IMR-90 (cell line): ENCODE data around the gene C1QC. TPM values are rescaled to one million over a fixed set of nuclear protein-coding genes. Genes with fewer than 3 reads are reported as not detected.
A peak's percentile ranks its signal among the peaks of the same experiment; 100 is the strongest.

Experiments used
- ATAC-seq: fragments of 200-7000 bp; cut with Tn5 transposase; 2 replicates; pipeline ENCODE4 v1.9.1; 2020; ENCODE audit warnings: low read depth, mild to moderate bottlenecking, moderate library complexity
- BruUV-seq: library from RNA; stranded (reverse); fragments of 400-500 nt; replicated peaks from 2 replicates; lab custom pipeline; 2021; lab: Mats Ljungman, UMichigan
- CTCF ChIA-PET: fragments of 300-600 bp; formaldehyde crosslinking; extraction: SDS; loops from one replicate; lab custom pipeline; 2021; ENCODE audit warnings: antibody characterized with exemption; lab: Yijun Ruan, JAX
- POLR2A ChIA-PET: fragments of 300-600 bp; sonication (Branson Sonifier 250); formaldehyde crosslinking; loops from one replicate; lab custom pipeline; 2022; ENCODE audit warnings: antibody characterized with exemption; ENCODE audit not compliant: unreplicated experiment; lab: Charles Lee
- DNase-seq: peaks from one replicate; pipeline ENCODE4 v3.0.0; 2013
- H2AFZ ChIP-seq: replicated peaks from 2 replicates; pipeline ENCODE3; 2013; ENCODE audit warnings: low read length, mild to moderate bottlenecking; ENCODE audit not compliant: poor library complexity
- H2AK5ac ChIP-seq: 2 replicates; pipeline ENCODE4 v1.6.1; 2013; ENCODE audit warnings: low read depth, low read length, inconsistent platforms
- H2AK9ac ChIP-seq: replicated peaks from 2 replicates; pipeline ENCODE3; 2013; ENCODE audit warnings: mild to moderate bottlenecking, low read depth, low read length, moderate library complexity; ENCODE audit not compliant: poor library complexity
- H2BK120ac ChIP-seq: 2 replicates; pipeline ENCODE4 v1.6.1; 2013; ENCODE audit warnings: low read depth, low read length, inconsistent platforms
- H2BK15ac ChIP-seq: 3 replicates; pipeline ENCODE4 v1.6.1; 2013; ENCODE audit warnings: low read depth, low read length, inconsistent platforms
- H2BK20ac ChIP-seq: 2 replicates; pipeline ENCODE4 v1.6.1; 2013; ENCODE audit warnings: low read depth, mild to moderate bottlenecking, inconsistent platforms, low read length, moderate library complexity
- H2BK5ac ChIP-seq: 2 replicates; pipeline ENCODE4 v1.6.1; 2013; ENCODE audit warnings: mild to moderate bottlenecking, low read depth, low read length, inconsistent platforms; ENCODE audit not compliant: poor library complexity, severe bottlenecking
- H3K14ac ChIP-seq: replicated peaks from 2 replicates; pipeline ENCODE4 v1.6.1; 2013; ENCODE audit warnings: low read depth, low read length, inconsistent platforms
- H3K18ac ChIP-seq: 2 replicates; pipeline ENCODE4 v1.6.1; 2013; ENCODE audit warnings: low read depth, low read length, control low read depth
- H3K23ac ChIP-seq: 2 replicates; pipeline ENCODE4 v1.6.1; 2013; ENCODE audit warnings: low read depth, low read length, inconsistent platforms
- H3K27ac ChIP-seq: 2 replicates; pipeline ENCODE4 v1.5.1; 2013; ENCODE audit warnings: mild to moderate bottlenecking, control low read depth, low read length; ENCODE audit not compliant: insufficient read depth
- H3K27me3 ChIP-seq: 2 replicates; pipeline ENCODE4 v1.6.1; 2013; ENCODE audit warnings: low read length; ENCODE audit not compliant: control insufficient read depth, insufficient read depth
- H3K36me3 ChIP-seq: 2 replicates; pipeline ENCODE4 v1.6.1; 2013; ENCODE audit warnings: low read length, mixed read lengths; ENCODE audit not compliant: control insufficient read depth, insufficient read depth
- H3K4ac ChIP-seq: 2 replicates; pipeline ENCODE4 v1.6.1; 2013; ENCODE audit warnings: low read depth, low read length, inconsistent platforms
- H3K4me1 ChIP-seq: 2 replicates; pipeline ENCODE4 v1.6.1; 2013; ENCODE audit warnings: low read length, mixed read lengths; ENCODE audit not compliant: control insufficient read depth, insufficient read depth
- H3K4me2 ChIP-seq: 2 replicates; pipeline ENCODE4 v1.6.1; 2013; ENCODE audit warnings: low read depth, mild to moderate bottlenecking, control low read depth, low read length, moderate library complexity
- H3K4me3 ChIP-seq: 2 replicates; pipeline ENCODE4 v1.5.1; 2013; ENCODE audit warnings: low read depth, mild to moderate bottlenecking, control low read depth, low read length, moderate library complexity; ENCODE audit not compliant: insufficient read depth
- H3K56ac ChIP-seq: 2 replicates; pipeline ENCODE4 v1.6.1; 2013; ENCODE audit warnings: low read length, inconsistent platforms; ENCODE audit not compliant: insufficient read depth; ENCODE audit errors: extremely low read depth
- H3K79me1 ChIP-seq, 2 experiments: 2 replicates each; pipeline ENCODE4 v1.6.1; 2013; ENCODE audit warnings: low read length in 2 of 2, inconsistent platforms in 1 of 2, low read depth in 1 of 2
- H3K9ac ChIP-seq: 2 replicates; pipeline ENCODE4 v1.6.1; 2013; ENCODE audit warnings: low read depth, low read length, control low read depth
- H3K9me1 ChIP-seq: 2 replicates; pipeline ENCODE4 v1.6.1; 2013; ENCODE audit warnings: low read length, inconsistent platforms; ENCODE audit not compliant: insufficient read depth
- H3K9me3 ChIP-seq: 2 replicates; pipeline ENCODE4 v1.6.1; 2013; ENCODE audit warnings: low read length; ENCODE audit not compliant: control insufficient read depth, insufficient read depth
- H4K20me1 ChIP-seq: 2 replicates; pipeline ENCODE4 v1.6.1; 2013; ENCODE audit warnings: low read length, inconsistent platforms; ENCODE audit not compliant: insufficient read depth
- H4K5ac ChIP-seq: 2 replicates; pipeline ENCODE4 v1.6.1; 2013; ENCODE audit warnings: mild to moderate bottlenecking, low read depth, low read length, control low read depth
- H4K8ac ChIP-seq, 2 experiments: 2 replicates each; pipeline ENCODE4 v1.6.1; 2013; ENCODE audit warnings: low read depth in 2 of 2, low read length in 2 of 2, control low read depth in 1 of 2, inconsistent platforms in 1 of 2
- H4K91ac ChIP-seq: 2 replicates; pipeline ENCODE4 v1.6.1; 2013; ENCODE audit warnings: low read depth, low read length, inconsistent platforms; ENCODE audit not compliant: insufficient read depth
- BHLHE40 ChIP-seq: fragments of 150-350 bp; IDR thresholded peaks from 2 replicates; pipeline ENCODE4 v1.6.1; 2016; ENCODE audit warnings: mild to moderate bottlenecking, low read depth, low read length
- CEBPB ChIP-seq: IDR thresholded peaks from 2 replicates; pipeline ENCODE4 v1.6.1; 2012; ENCODE audit warnings: low read depth, low read length, improper control_type of control experiment
- CHD1 ChIP-seq: IDR thresholded peaks from 2 replicates; pipeline ENCODE4 v1.6.1; 2012; ENCODE audit warnings: low read depth, low read length, improper control_type of control experiment
- FOS ChIP-seq: fragments of 150-350 bp; IDR thresholded peaks from 2 replicates; pipeline ENCODE4 v1.6.1; 2016; ENCODE audit warnings: low read depth, low read length
- MAFK ChIP-seq: IDR thresholded peaks from 2 replicates; pipeline ENCODE4 v1.6.1; 2012; ENCODE audit warnings: low read depth, low read length, improper control_type of control experiment
- MAZ ChIP-seq: IDR thresholded peaks from 2 replicates; pipeline ENCODE4 v1.6.1; 2012; ENCODE audit warnings: low read depth, mild to moderate bottlenecking, low read length, improper control_type of control experiment, moderate library complexity, borderline replicate concordance
- MXI1 ChIP-seq: IDR thresholded peaks from 2 replicates; pipeline ENCODE4 v1.6.1; 2012; ENCODE audit warnings: low read depth, mild to moderate bottlenecking, low read length, moderate library complexity, borderline replicate concordance
- NFE2L2 ChIP-seq: fragments of 150-350 bp; IDR thresholded peaks from 2 replicates; pipeline ENCODE4 v1.6.1; 2016; ENCODE audit warnings: low read depth, mild to moderate bottlenecking, low read length
- POLR2A ChIP-seq: IDR thresholded peaks from 2 replicates; pipeline ENCODE4 v1.6.1; 2012; ENCODE audit warnings: mild to moderate bottlenecking, low read depth, low read length
- RAD21 ChIP-seq: IDR thresholded peaks from 2 replicates; pipeline ENCODE4 v1.6.1; 2012; ENCODE audit warnings: low read length, improper control_type of control experiment
- RCOR1 ChIP-seq: IDR thresholded peaks from 2 replicates; pipeline ENCODE4 v1.6.1; 2012; ENCODE audit warnings: mild to moderate bottlenecking, low read length, improper control_type of control experiment; ENCODE audit not compliant: insufficient replicate concordance
- RFX5 ChIP-seq: IDR thresholded peaks from 2 replicates; pipeline ENCODE4 v1.8.0; 2012; ENCODE audit warnings: low read depth, mild to moderate bottlenecking, low read length, moderate library complexity
- SMC3 ChIP-seq: fragments of 150-350 bp; IDR thresholded peaks from 2 replicates; pipeline ENCODE4 v1.6.1; 2016; ENCODE audit warnings: low read depth, mild to moderate bottlenecking, antibody characterized with exemption, low read length, moderate library complexity
- WGBS, 2 experiments: methylation state at CpG; one replicate each; pipeline versions ENCODE4 v1.1.5 to v1.1.7; 2013; ENCODE audit warnings: missing lambda C conversion rate in 2 of 2; ENCODE audit not compliant: insufficient read length in 1 of 2; ENCODE audit errors: extremely low coverage in 2 of 2; 5-methylcytosine and 5-hydroxymethylcytosine counted together
- dilution Hi-C: fragments of 300-500 bp; cut with HindIII; formaldehyde crosslinking; loops from one replicate; pipeline ENCODE4 v1.14.3; 2018; ENCODE audit warnings: low sequenced_read_pairs; ENCODE audit not compliant: unreplicated experiment
- in situ Hi-C: fragments of 300-500 bp; cut with MboI; formaldehyde crosslinking; loops from 3 replicates; pipeline ENCODE4 v1.14.3; 2019; ENCODE audit warnings: low sequenced_read_pairs, inconsistent platforms, mixed read lengths
- intact Hi-C: fragments of 100-400 bp; cut with micrococcal nuclease; formaldehyde crosslinking; loops from 2 replicates; pipeline ENCODE4 v1.10.0; 2022
- polyA plus RNA-seq, 3 experiments: library from polyadenylated mRNA; depleted of rRNA; stranded (reverse); fragments of >200 nt; gene quantifications; 2 replicates each; pipeline ENCODE4 v1.2.3, GENCODE V29; 2012; ENCODE audit warnings: low replicate concordance in 1 of 3
- total RNA-seq: library from RNA; depleted of rRNA; stranded (reverse); fragments of >200 nt; gene quantifications from 2 replicates; pipeline ENCODE4 v1.2.3, GENCODE V29; 2012
- TF ChIP-seq, protein P1 (sequence below): fragments of 150-350 bp; IDR thresholded peaks from 2 replicates; pipeline ENCODE4 v1.6.1; 2016; ENCODE audit warnings: low read depth, mild to moderate bottlenecking, low read length, moderate library complexity, borderline replicate concordance
- TF ChIP-seq, protein P2 (sequence below): fragments of 150-350 bp; IDR thresholded peaks from 2 replicates; pipeline ENCODE4 v1.6.1; 2017; ENCODE audit warnings: mild to moderate bottlenecking, antibody characterized with exemption, low read length, low read depth
- TF ChIP-seq, protein P3 (sequence below): conservative IDR thresholded peaks from 2 replicates; pipeline ENCODE4 v1.5.1; 2012; ENCODE audit warnings: mild to moderate bottlenecking, low read depth, low read length, improper control_type of control experiment

The C1QC gene
- total and polyA plus RNA-seq, 2 of the 4 experiments (the other 2 are of a cell fraction): not detected

DNA sequence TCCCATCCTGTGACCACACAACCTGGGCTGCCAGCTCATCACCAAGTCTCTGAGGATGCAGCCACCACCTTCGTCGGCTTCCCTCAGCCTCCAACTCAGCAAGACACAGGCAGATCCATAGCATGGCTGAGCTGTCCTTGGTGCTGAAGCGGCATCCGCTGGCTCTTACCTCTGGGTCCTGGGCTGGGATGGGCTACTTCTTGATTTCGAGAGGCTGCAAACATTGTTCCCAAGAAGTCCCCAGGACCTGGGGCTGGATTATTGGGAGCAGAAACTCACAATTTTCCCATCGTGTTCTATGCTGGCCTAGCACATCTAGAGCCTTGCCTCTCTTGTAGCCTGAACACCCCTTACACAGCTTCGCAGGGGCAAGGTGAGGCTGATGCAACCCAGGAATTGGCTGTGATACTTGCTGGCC is 31.9 kb upstream of the C1QC start:
- no peak overlapping the region for H2AFZ ChIP-seq
- no peak overlapping the region for H2AK5ac ChIP-seq
- no peak overlapping the region for H2BK20ac ChIP-seq
- H3K18ac ChIP-seq: no peak overlapping the region
- in situ Hi-C loops: no loop called here
- H3K27ac ChIP-seq: no peak overlapping the region
- no peak overlapping the region for H3K4ac ChIP-seq
- H3K79me1 ChIP-seq: no peaks in the 10 kb centered on the region
- no peak overlapping the region for H3K14ac ChIP-seq
- no peak overlapping the region for H2AK9ac ChIP-seq
- ChIA-PET CTCF (no interaction called here), POLR2A (no interaction called here)
- peak; percentile 81 for ATAC-seq
- no peak overlapping the region for H3K9ac ChIP-seq
- H3K4me2 ChIP-seq: no peak overlapping the region
- no peak overlapping the region for H2BK15ac ChIP-seq
- H4K8ac ChIP-seq: no peak overlapping the region
- H3K4me1 ChIP-seq: no peaks in the 10 kb centered on the region
- H3K36me3 ChIP-seq: no peaks in the 10 kb centered on the region
- no peak for TF ChIP-seq RFX5
- no peak for TF ChIP-seq RCOR1
- no peak for TF ChIP-seq MAFK
- no peak for TF ChIP-seq CHD1
- TF ChIP-seq, protein P1, sequence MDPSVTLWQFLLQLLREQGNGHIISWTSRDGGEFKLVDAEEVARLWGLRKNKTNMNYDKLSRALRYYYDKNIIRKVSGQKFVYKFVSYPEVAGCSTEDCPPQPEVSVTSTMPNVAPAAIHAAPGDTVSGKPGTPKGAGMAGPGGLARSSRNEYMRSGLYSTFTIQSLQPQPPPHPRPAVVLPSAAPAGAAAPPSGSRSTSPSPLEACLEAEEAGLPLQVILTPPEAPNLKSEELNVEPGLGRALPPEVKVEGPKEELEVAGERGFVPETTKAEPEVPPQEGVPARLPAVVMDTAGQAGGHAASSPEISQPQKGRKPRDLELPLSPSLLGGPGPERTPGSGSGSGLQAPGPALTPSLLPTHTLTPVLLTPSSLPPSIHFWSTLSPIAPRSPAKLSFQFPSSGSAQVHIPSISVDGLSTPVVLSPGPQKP: no peak
- no peak for TF ChIP-seq MXI1
- TF ChIP-seq RAD21: no peak
- no peak for TF ChIP-seq BHLHE40
- TF ChIP-seq NFE2L2: no peak
- TF ChIP-seq SMC3: no peak
- TF ChIP-seq POLR2A: no peak
- no peak for TF ChIP-seq MAZ
- no peak for TF ChIP-seq FOS
- TF ChIP-seq, protein P2, sequence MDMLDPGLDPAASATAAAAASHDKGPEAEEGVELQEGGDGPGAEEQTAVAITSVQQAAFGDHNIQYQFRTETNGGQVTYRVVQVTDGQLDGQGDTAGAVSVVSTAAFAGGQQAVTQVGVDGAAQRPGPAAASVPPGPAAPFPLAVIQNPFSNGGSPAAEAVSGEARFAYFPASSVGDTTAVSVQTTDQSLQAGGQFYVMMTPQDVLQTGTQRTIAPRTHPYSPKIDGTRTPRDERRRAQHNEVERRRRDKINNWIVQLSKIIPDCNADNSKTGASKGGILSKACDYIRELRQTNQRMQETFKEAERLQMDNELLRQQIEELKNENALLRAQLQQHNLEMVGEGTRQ: no peak
- TF ChIP-seq, protein P3, sequence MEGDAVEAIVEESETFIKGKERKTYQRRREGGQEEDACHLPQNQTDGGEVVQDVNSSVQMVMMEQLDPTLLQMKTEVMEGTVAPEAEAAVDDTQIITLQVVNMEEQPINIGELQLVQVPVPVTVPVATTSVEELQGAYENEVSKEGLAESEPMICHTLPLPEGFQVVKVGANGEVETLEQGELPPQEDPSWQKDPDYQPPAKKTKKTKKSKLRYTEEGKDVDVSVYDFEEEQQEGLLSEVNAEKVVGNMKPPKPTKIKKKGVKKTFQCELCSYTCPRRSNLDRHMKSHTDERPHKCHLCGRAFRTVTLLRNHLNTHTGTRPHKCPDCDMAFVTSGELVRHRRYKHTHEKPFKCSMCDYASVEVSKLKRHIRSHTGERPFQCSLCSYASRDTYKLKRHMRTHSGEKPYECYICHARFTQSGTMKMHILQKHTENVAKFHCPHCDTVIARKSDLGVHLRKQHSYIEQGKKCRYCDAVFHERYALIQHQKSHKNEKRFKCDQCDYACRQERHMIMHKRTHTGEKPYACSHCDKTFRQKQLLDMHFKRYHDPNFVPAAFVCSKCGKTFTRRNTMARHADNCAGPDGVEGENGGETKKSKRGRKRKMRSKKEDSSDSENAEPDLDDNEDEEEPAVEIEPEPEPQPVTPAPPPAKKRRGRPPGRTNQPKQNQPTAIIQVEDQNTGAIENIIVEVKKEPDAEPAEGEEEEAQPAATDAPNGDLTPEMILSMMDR: no peak
- TF ChIP-seq CEBPB: no peak
- no peaks in the 10 kb centered on the region for H3K9me3 ChIP-seq
- dilution Hi-C loops: no loop called here
- intact Hi-C loops: no loop called here
- peak; percentile 56 for DNase-seq
- no TSS peak for BruUV-seq
- no peak overlapping the region for H3K4me3 ChIP-seq
- H4K5ac ChIP-seq: no peak overlapping the region
- H4K91ac ChIP-seq: no peak overlapping the region
- WGBS, 2 experiments: 10% methylated on average over 2 of the region's 7 CpGs; no CpG with 5 or more reads in 1 of the 2 experiments
- H3K9me1 ChIP-seq: no peaks in the 10 kb centered on the region; the same call in 1 of the 2 replicates
- H2BK120ac ChIP-seq: no peak overlapping the region
- no peak overlapping the region for H3K56ac ChIP-seq
- H2BK5ac ChIP-seq: no peak overlapping the region
- H4K20me1 ChIP-seq: peaks cover 4% of the 10 kb centered on the region; the same call in 1 of the 2 replicates
- H3K27me3 ChIP-seq: peaks cover 30% of the 10 kb centered on the region
- H3K23ac ChIP-seq: no peak overlapping the region
